OCI-LY3 (cell line): ENCODE measurements around the gene HCFC1.
A peak's percentile ranks its signal among the peaks of the same experiment; 100 is the strongest.

Experiments
- H2AFZ ChIP-seq: fragments of 200-600, 300-600 bp; shearing (Covaris generic); 2 replicates; pipeline ENCODE4 v1.6.0; 2014; ENCODE audit warnings: antibody characterized with exemption, low read depth, low read length
- H3K27ac ChIP-seq: fragments of 200-600, 300-600 bp; sonication (generic); 2 replicates; pipeline ENCODE4 v1.5.1; 2014; ENCODE audit warnings: mild to moderate bottlenecking, low read length, moderate library complexity, mixed read lengths
- H3K27me3 ChIP-seq: fragments of 200-600, 300-600 bp; sonication (generic); 2 replicates; pipeline ENCODE4 v1.6.1; 2014; ENCODE audit warnings: low read depth, low read length, mixed read lengths
- H3K36me3 ChIP-seq: fragments of 200-600, 300-600 bp; sonication (generic); replicated peaks from 2 replicates; pipeline ENCODE3; 2014; ENCODE audit warnings: low read depth, low read length, mixed read lengths
- H3K4me1 ChIP-seq: fragments of 300-600, 200-600 bp; sonication (generic); 2 replicates; pipeline ENCODE4 v1.6.1; 2014; ENCODE audit warnings: low read length, mixed read lengths
- H3K4me2 ChIP-seq: fragments of 200-600, 300-600 bp; sonication (generic); 2 replicates; pipeline ENCODE4 v1.6.1; 2014; ENCODE audit warnings: low read length, mixed read lengths
- H3K4me3 ChIP-seq: fragments of 300-600, 200-600 bp; sonication (generic); 2 replicates; pipeline ENCODE4 v1.5.1; 2014; ENCODE audit warnings: antibody characterized with exemption, mild to moderate bottlenecking, low read length, moderate library complexity
- H3K79me2 ChIP-seq: fragments of 300-600, 200-600 bp; shearing (Covaris generic); 2 replicates; pipeline ENCODE4 v1.6.1; 2014; ENCODE audit warnings: mild to moderate bottlenecking, low read length, mixed read lengths
- H3K9ac ChIP-seq: fragments of 300-600, 200-600 bp; shearing (Covaris generic); 2 replicates; pipeline ENCODE4 v1.6.0; 2014; ENCODE audit warnings: mild to moderate bottlenecking, low read length, moderate library complexity
- H3K9me3 ChIP-seq: fragments of 200-600, 300-600 bp; shearing (Covaris generic); 2 replicates; pipeline ENCODE4 v1.6.1; 2014; ENCODE audit warnings: low read length, mixed read lengths; ENCODE audit not compliant: insufficient read depth
- H4K20me1 ChIP-seq: fragments of 200-600, 300-600 bp; sonication (generic); 2 replicates; pipeline ENCODE4 v1.6.1; 2016; ENCODE audit warnings: low read length, mixed read lengths; ENCODE audit not compliant: insufficient read depth
- CTCF ChIP-seq: fragments of 200-600, 300-600 bp; sonication (generic); IDR thresholded peaks from 2 replicates; pipeline ENCODE4 v1.5.1; 2014; ENCODE audit warnings: antibody characterized with exemption, low read length, low read depth
- EZH2phosphoT487 ChIP-seq: fragments of 200-600 bp; shearing (Covaris generic); IDR thresholded peaks from 2 replicates; pipeline ENCODE4 v1.6.1; 2018; ENCODE audit warnings: antibody characterized with exemption, mixed run types, low read depth

Gene HCFC1

GRCh38 chrX:153903238-153903980 lies 68.2 kb downstream of the HCFC1 start:
- Histone ChIP-seq H3K9ac (no peak overlapping the region; the same call in 1 of the 2 replicates), H2AFZ (no peak overlapping the region), H4K20me1 (no peaks in the 10 kb centered on the region), H3K27ac (peak overlapping the region; percentile 21; the same call in 1 of the 2 replicates), H3K4me2 (peak overlapping the region; percentile 5; the same call in 1 of the 2 replicates), H3K9me3 (no peaks in the 10 kb centered on the region), H3K79me2 (no peaks in the 10 kb centered on the region), H3K36me3 (no peaks in the 10 kb centered on the region), H3K4me1 (peaks cover 47% of the 10 kb centered on the region), H3K4me3 (no peak overlapping the region), H3K27me3 (no peaks in the 10 kb centered on the region)
- TF ChIP-seq CTCF (no peak), EZH2phosphoT487 (no peak)

- Histone ChIP-seq H3K4me1 (peaks cover 47% of the 10 kb centered on the region), H3K27ac (peak overlapping the region; percentile 8; the same call in 1 of the 2 replicates), H3K4me2 (peak overlapping the region; percentile 93; the same call in 1 of the 2 replicates), H4K20me1 (no peaks in the 10 kb centered on the region), H3K27me3 (no peaks in the 10 kb centered on the region), H3K79me2 (no peaks in the 10 kb centered on the region), H2AFZ (0 out of 2 replicates have a peak overlapping the region, but pooled peaks have one; percentile 22), H3K9me3 (no peaks in the 10 kb centered on the region), H3K4me3 (no peak overlapping the region), H3K9ac (peak overlapping the region; percentile 21; the same call in 1 of the 2 replicates), H3K36me3 (no peaks in the 10 kb centered on the region)
- TF ChIP-seq CTCF (no peak), EZH2phosphoT487 (no peak)
Measured at GRCh38 chrX:153902385-153902784, 69.2 kb downstream of the HCFC1 start.

DNA sequence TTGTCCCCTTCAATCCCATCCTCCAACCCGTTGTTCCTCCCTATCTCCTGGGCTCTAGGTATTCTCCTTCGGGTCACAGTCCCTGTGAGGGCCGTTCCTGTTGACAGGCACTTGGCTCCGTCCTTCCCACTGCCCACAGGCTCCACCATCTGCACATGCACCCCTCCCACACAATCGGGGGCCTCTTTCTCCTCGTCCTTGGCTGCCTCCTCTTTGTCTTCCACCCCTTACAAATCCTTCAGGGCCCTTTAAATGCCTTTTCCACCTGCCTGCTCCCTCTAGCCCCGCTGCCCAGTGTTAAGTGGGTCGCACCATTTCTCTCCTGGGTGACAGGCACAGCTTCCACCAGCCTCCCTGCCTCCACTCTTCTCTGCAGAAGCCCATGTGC lies 69.9 kb downstream of the HCFC1 start:
- Histone ChIP-seq H3K4me2 (peak overlapping the region; percentile 93), H3K79me2 (no peaks in the 10 kb centered on the region), H2AFZ (no peak overlapping the region), H3K9me3 (no peaks in the 10 kb centered on the region), H3K27ac (peak overlapping the region; percentile 90), H3K36me3 (no peaks in the 10 kb centered on the region), H3K9ac (peak overlapping the region; percentile 75; the same call in 1 of the 2 replicates), H3K4me3 (peak overlapping the region; percentile 69), H4K20me1 (no peaks in the 10 kb centered on the region), H3K27me3 (no peaks in the 10 kb centered on the region), H3K4me1 (peaks cover 47% of the 10 kb centered on the region)
- no peak for TF ChIP-seq EZH2phosphoT487

DNA sequence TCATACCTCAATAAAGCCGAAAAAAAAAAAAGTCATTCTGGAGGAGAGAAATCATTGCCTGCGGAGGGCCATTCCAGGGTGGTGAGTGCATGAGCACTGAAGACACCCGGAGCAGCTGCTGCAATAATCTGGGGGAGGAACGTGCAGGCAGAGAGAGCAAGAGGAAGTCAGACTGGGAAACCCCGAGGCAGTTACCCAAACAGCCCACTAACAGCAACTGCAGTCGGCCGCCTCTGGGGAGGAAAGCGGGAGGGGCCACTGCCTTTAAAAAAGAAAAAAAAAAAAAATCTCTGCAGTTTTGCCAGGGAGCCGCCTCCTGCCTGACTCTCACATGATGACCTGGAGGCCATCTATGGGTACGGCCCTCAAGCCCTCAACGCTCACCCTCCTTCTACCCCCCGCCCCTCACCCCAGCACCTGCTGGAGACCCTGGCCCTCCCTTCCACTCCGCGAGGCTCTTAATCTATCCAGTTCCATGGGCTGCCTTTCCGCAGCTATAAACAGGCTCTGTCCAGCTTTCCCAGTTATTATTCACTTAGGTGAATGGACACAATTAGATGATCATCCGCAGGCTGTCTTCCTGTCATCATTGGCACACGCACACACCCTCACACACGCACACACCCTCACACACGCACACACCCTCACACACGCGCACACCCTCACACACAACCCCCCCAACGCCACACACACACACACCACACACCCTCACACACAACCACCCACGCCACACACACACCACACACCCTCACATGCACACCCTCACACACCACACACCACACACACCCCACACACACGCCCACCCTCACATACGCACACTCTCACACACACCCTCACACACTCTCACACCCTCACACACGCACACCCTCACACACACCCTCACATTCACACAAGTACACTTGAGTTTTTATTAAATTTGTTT lies 70.5 kb downstream of the HCFC1 start:
- H3K79me2 ChIP-seq, result no peaks in the 10 kb centered on the region
- H4K20me1 ChIP-seq, result no peaks in the 10 kb centered on the region
- peaks cover 53% of the 10 kb centered on the region for H3K4me1 ChIP-seq
- H3K9ac ChIP-seq, result peak overlapping the region; percentile 75
- no peaks in the 10 kb centered on the region for H3K9me3 ChIP-seq
- TF ChIP-seq CTCF (no peak), EZH2phosphoT487 (no peak)
- H3K4me3 ChIP-seq, result peak overlapping the region; percentile 69
- no peaks in the 10 kb centered on the region for H3K36me3 ChIP-seq
- no peak overlapping the region for H2AFZ ChIP-seq
- H3K27ac ChIP-seq, result peak overlapping the region; percentile 90
- no peaks in the 10 kb centered on the region for H3K27me3 ChIP-seq
- H3K4me2 ChIP-seq, result peak overlapping the region; percentile 93
